Metanephros (tissue), 2 donors: ENCODE data around the gene TEAD3. TPM values are rescaled to one million over a fixed set of nuclear protein-coding genes. Genes with fewer than 3 reads are reported as not detected.

Experiments used
- small RNA-seq: library from RNA; depleted of rRNA; stranded (forward); fragments of <200 nt; gene quantifications from one replicate; pipeline ENCODE3, GENCODE V24; 2014; ENCODE audit warnings: low replicate concordance
- total RNA-seq: library from RNA; depleted of rRNA; stranded (reverse); fragments of >200 nt; gene quantifications from one replicate; pipeline ENCODE4 v1.2.3, GENCODE V29; 2014

The TEAD3 gene
- total RNA-seq: 21.3 TPM

GRCh38 chr6:35496841-35497570 lies at the start of gene TEAD3:
Gene TEAD3, minus strand, starts transcription at chr6:35497079.

GRCh38 chr6:35512740-35513139 lies 15.9 kb upstream of the TEAD3 start, which contains the start of gene TULP1:
Gene TULP1, minus strand, starts transcription at chr6:35512896. Its CDS starts 38 bp downstream, at chr6:35512858.

GRCh38 chr6:35468181-35468979 lies 28.5 kb downstream of the TEAD3 start, which contains the start of gene RPL10A:
Gene RPL10A, plus strand, starts transcription at chr6:35468401. Its CDS starts 34 bp downstream, at chr6:35468435.

GRCh38 chr6:35452183-35453090 lies 44.4 kb downstream of the TEAD3 start, which contains the start of gene FANCE:
Gene FANCE, plus strand, starts transcription at chr6:35452338. Its CDS starts 208 bp downstream, at chr6:35452546.

Small RNA genes within 50 kb of the gene (small RNA-seq; reads per million reads assigned to genes)
- not detected for gene MIR7111

Other genes starting within 250 kb of the TEAD3 start
- 34.0 TPM for gene ZNF76, start 237.3 kb downstream of the TEAD3 start, total RNA-seq
- 9.1 TPM for gene DEF6, start 199.3 kb downstream of the TEAD3 start, total RNA-seq
- 12.3 TPM for gene PPARD, start 154.5 kb downstream of the TEAD3 start, total RNA-seq
- gene FANCE, start 44.7 kb downstream of the TEAD3 start, total RNA-seq: 8.0 TPM
- gene RPL10A, start 28.7 kb downstream of the TEAD3 start, total RNA-seq: 2,062 TPM
- gene TULP1, start 15.8 kb upstream of the TEAD3 start, total RNA-seq: 3.1 TPM
- 11.0 TPM for gene FKBP5, start 191.8 kb upstream of the TEAD3 start, total RNA-seq
- gene ARMC12, start 240.0 kb upstream of the TEAD3 start, total RNA-seq: 0.23 TPM